Calu3 (cell line): ENCODE results near the gene MED12L. TPM values are rescaled to one million over a fixed set of nuclear protein-coding genes. Genes with fewer than 3 reads are reported as not detected.

Experiments
- BruUV-seq: library from RNA; stranded (reverse); fragments of 400-500 nt; replicated peaks from 2 replicates; lab custom pipeline; 2021; lab: Mats Ljungman, UMichigan
- CTCF ChIA-PET: fragments of 300-600 bp; sonication (Branson Sonifier 250); formaldehyde crosslinking; loops from one replicate; lab custom pipeline; 2022; ENCODE audit warnings: antibody characterized with exemption; lab: Charles Lee
- DNase-seq: peaks from one replicate; pipeline ENCODE4 v3.0.0; 2022
- H3K27ac Mint-ChIP-seq: one replicate; pipeline ENCODE4 v1.8.0; 2022; ENCODE audit warnings: mixed read lengths; ENCODE audit not compliant: unreplicated experiment
- H3K27me3 Mint-ChIP-seq: one replicate; pipeline ENCODE4 v1.8.0; 2022; ENCODE audit warnings: mixed read lengths; ENCODE audit not compliant: unreplicated experiment
- H3K36me3 Mint-ChIP-seq: one replicate; pipeline ENCODE4 v1.8.0; 2022; ENCODE audit warnings: mild to moderate bottlenecking, moderate library complexity, mixed read lengths; ENCODE audit not compliant: insufficient read depth, unreplicated experiment
- H3K4me1 Mint-ChIP-seq: one replicate; pipeline ENCODE4 v1.8.0; 2022; ENCODE audit warnings: mild to moderate bottlenecking, low read depth, mixed read lengths; ENCODE audit not compliant: unreplicated experiment
- H3K4me3 Mint-ChIP-seq: one replicate; pipeline ENCODE4 v1.8.0; 2022; ENCODE audit warnings: mild to moderate bottlenecking, low read depth, moderate library complexity, mixed read lengths; ENCODE audit not compliant: unreplicated experiment
- H3K9me3 Mint-ChIP-seq: one replicate; pipeline ENCODE4 v1.8.0; 2022; ENCODE audit warnings: low read depth, mixed read lengths; ENCODE audit not compliant: unreplicated experiment
- CTCF ChIP-seq: fragments of 200-600 bp; IDR thresholded peaks from one replicate; pipeline ENCODE4 v1.8.0; 2022; ENCODE audit warnings: antibody characterized with exemption; ENCODE audit not compliant: unreplicated experiment
- intact Hi-C: fragments of 100-400 bp; cut with micrococcal nuclease; formaldehyde crosslinking; loops from one replicate; pipeline ENCODE4 v1.10.0; 2022; ENCODE audit not compliant: unreplicated experiment
- total RNA-seq: library from RNA; stranded (reverse); gene quantifications from 2 replicates; pipeline ENCODE4 v1.2.3, GENCODE V29; 2022

The MED12L gene
- total RNA-seq, 1 experiment from 2014 or later, result 4.6 TPM

- no peak for TF ChIP-seq CTCF
- DNase-seq, result no peak
- H3K27ac Mint-ChIP-seq, result peak overlapping the region; percentile 71
- CTCF ChIA-PET, result interaction anchor here (1.5 to 1.8 kb wide), 2 partner anchors 11 to 12 kb away, joined by 11 to 12 read pairs; no protein-coding TSS in a partner anchor
- H3K4me1 Mint-ChIP-seq, result peaks cover 30% of the 10 kb centered on the region
- intact Hi-C loops, result loop anchor here (1.0 kb wide), 1 partner anchor 9 kb away; no protein-coding TSS in a partner anchor
- H3K27me3 Mint-ChIP-seq, result no peaks in the 10 kb centered on the region
- no peaks in the 10 kb centered on the region for H3K9me3 Mint-ChIP-seq
- no peaks in the 10 kb centered on the region for H3K36me3 Mint-ChIP-seq
- BruUV-seq, result no TSS peak
- H3K4me3 Mint-ChIP-seq, result peak overlapping the region; percentile 10
Measured at GRCh38 chr3:151315846-151316245, 230.4 kb downstream of the MED12L start.

GRCh38 chr3:151316267-151316991 lies 231.0 kb downstream of the MED12L start, which contains the start of gene GPR87:
Gene GPR87, minus strand, starts transcription at chr3:151316820. Its CDS starts 16,720 bp downstream, at chr3:151300100.
- TF ChIP-seq CTCF, result no peak
- no peaks in the 10 kb centered on the region for H3K9me3 Mint-ChIP-seq
- peak; percentile 66 for DNase-seq
- H3K36me3 Mint-ChIP-seq, result no peaks in the 10 kb centered on the region
- intact Hi-C loops, result loop anchor here (1.0 kb wide), 1 partner anchor 9 kb away; no protein-coding TSS in a partner anchor
- peak within 1 kb of the TSS; percentile 10 for H3K4me3 Mint-ChIP-seq
- H3K4me1 Mint-ChIP-seq, result peaks cover 31% of the 10 kb centered on the region
- no peaks in the 10 kb centered on the region for H3K27me3 Mint-ChIP-seq
- CTCF ChIA-PET, result interaction anchor here (0.6 to 1.8 kb wide), 4 partner anchors 11 to 135 kb away, joined by 3 to 12 read pairs (median 7); no protein-coding TSS in a partner anchor
- H3K27ac Mint-ChIP-seq, result peak within 1 kb of the TSS; percentile 71
- BruUV-seq, result TSS peak; percentile 85

DNA sequence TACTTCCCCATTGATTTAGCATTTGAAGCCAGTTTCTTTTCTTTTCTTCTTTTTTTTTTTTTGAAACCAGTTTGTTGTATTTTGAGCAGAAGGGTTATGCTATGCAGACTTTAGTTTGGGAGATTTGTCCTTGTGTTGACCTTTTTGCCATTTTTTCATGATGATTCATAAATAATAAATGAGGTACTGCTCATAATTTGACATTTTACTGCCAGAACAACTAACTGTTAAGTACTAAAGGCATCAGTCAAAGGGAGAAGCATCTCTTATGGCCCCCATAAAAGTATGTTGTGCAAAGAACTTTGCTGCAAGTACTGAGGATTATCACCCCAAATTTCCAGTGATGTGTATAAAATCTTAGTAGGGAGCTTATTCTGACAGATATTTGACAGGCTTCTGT lies 232.8 kb downstream of the MED12L start:
- intact Hi-C loops, result no loop called here
- CTCF ChIA-PET, result no interaction called here

DNA sequence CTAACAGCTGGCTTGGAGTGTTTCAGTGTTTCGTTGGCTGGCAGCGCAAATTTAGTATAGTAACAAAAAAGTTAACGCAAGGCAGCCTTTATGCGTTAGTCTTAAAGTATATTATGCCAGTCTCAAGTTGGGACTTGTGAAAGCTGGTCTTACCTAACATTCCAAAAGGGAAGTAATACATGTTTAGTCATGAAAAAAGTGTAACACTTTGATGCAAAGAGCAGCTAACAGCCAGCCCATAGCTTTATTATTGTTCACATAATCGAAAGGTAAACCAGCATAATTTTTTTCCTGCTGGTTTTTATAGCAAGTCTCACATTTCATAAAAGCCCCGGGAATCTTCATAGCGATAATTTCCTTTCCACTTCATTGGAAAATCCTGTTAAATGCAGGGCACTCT lies 233.5 kb downstream of the MED12L start:
- Mint-ChIP-seq H3K27me3 (no peaks in the 10 kb centered on the region), H3K4me1 (peaks cover 37% of the 10 kb centered on the region), H3K27ac (no peak overlapping the region), H3K4me3 (no peak overlapping the region), H3K36me3 (no peaks in the 10 kb centered on the region), H3K9me3 (peaks cover 6% of the 10 kb centered on the region)
- BruUV-seq, result no TSS peak
- no peak for TF ChIP-seq CTCF
- DNase-seq, result no peak
- intact Hi-C loops, result no loop called here
- CTCF ChIA-PET, result no interaction called here

More for the DNA sequence above, 232.8 kb downstream of the MED12L start:
- no peak overlapping the region for H3K27ac Mint-ChIP-seq
- H3K9me3 Mint-ChIP-seq, result peaks cover 6% of the 10 kb centered on the region
- no peaks in the 10 kb centered on the region for H3K27me3 Mint-ChIP-seq
- DNase-seq, result no peak
- BruUV-seq, result no TSS peak
- no peak for TF ChIP-seq CTCF
- peaks cover 37% of the 10 kb centered on the region for H3K4me1 Mint-ChIP-seq
- H3K4me3 Mint-ChIP-seq, result no peak overlapping the region
- no peaks in the 10 kb centered on the region for H3K36me3 Mint-ChIP-seq
